GF-D8 (cell line): Measurements from ENCODE around the gene MYOCOS.

Experiments
- DNase-seq: peaks from one replicate; lab custom pipeline; 2025; lab: John Stamatoyannopoulos, UW

The MYOCOS gene

GRCh38 chr1:171663036-171663853, 41.2 kb downstream of the MYOCOS start:
- no peak for DNase-seq

GRCh38 chr1:171663854-171664575, 42.0 kb downstream of the MYOCOS start:
- no peak for DNase-seq

- no peak for DNase-seq
Observed at GRCh38 chr1:171664976-171665375, 42.9 kb downstream of the MYOCOS start.

- no peak for DNase-seq
Observed at GRCh38 chr1:171666114-171666769, 44.2 kb downstream of the MYOCOS start.

GRCh38 chr1:171668372-171668771, 46.3 kb downstream of the MYOCOS start:
- no peak for DNase-seq

- DNase-seq: no peak
Observed at GRCh38 chr1:171670739-171671138, 48.7 kb downstream of the MYOCOS start.

GRCh38 chr1:171674431-171675405, 52.7 kb downstream of the MYOCOS start:
- DNase-seq: no peak
